GM19467 (cell line): ENCODE measurements around the gene FNDC3A.
A peak's percentile ranks its signal among the peaks of the same experiment; 100 is the strongest.

Experiments used
- ATAC-seq: cut with Tn5 transposase; IDR thresholded peaks from one replicate; pipeline ENCODE4 v1.9.1; 2021; ENCODE audit warnings: mild to moderate bottlenecking, moderate library complexity; ENCODE audit not compliant: unreplicated experiment

FNDC3A gene

GRCh38 chr13:49246850-49247642 lies 271.3 kb downstream of the FNDC3A start:
- peak; percentile 32 for ATAC-seq

GRCh38 chr13:49247643-49248621 lies 272.2 kb downstream of the FNDC3A start, which contains the start of gene CDADC1:
TSS of gene CDADC1 (plus strand) at chr13:49247925. CDS start at chr13:49248038, 113 bp downstream.
- peak; percentile 98 for ATAC-seq

- no peak for ATAC-seq
Observed at GRCh38 chr13:49248622-49249002, 272.9 kb downstream of the FNDC3A start.

- no peak for ATAC-seq
Observed at GRCh38 chr13:49251326-49251725, 275.6 kb downstream of the FNDC3A start.

GRCh38 chr13:49253310-49253709 lies 277.6 kb downstream of the FNDC3A start:
- no peak for ATAC-seq

GRCh38 chr13:49254007-49254406 lies 278.3 kb downstream of the FNDC3A start:
- no peak for ATAC-seq

- no peak for ATAC-seq
Observed at GRCh38 chr13:49256841-49257240, 281.1 kb downstream of the FNDC3A start.

GRCh38 chr13:49258089-49258796 lies 282.5 kb downstream of the FNDC3A start:
- no peak for ATAC-seq
